CD14-positive monocyte (primary cell): ENCODE measurements around the gene SECTM1. TPM values are rescaled to one million over a fixed set of nuclear protein-coding genes. Genes with fewer than 3 reads are reported as not detected.

ENCODE experiments used
- DNase-seq, 3 donors: peaks; one replicate each; pipeline ENCODE4 v3.0.0-alpha.2; 2011 to 2022
- H2AFZ ChIP-seq: 2 replicates; pipeline ENCODE4 v1.6.0; 2012; ENCODE audit warnings: mild to moderate bottlenecking, low read depth, low read length, inconsistent platforms; ENCODE audit not compliant: insufficient read depth, poor library complexity, severe bottlenecking
- H3K27ac ChIP-seq, 2 donors: 1 replicate in 1 of 2; 2 replicates in 1 of 2; pipeline ENCODE4 v1.5.1; 2012 to 2013; ENCODE audit warnings: low read length in 2 of 2, control low read depth in 1 of 2, inconsistent platforms in 1 of 2, low read depth in 1 of 2, mild to moderate bottlenecking in 1 of 2
- H3K27me3 ChIP-seq, 2 donors: one replicate each; pipeline versions ENCODE4 v1.6.0 to v1.6.1; 2011 to 2013; ENCODE audit warnings: low read length in 2 of 2; ENCODE audit not compliant: control insufficient read depth in 2 of 2, insufficient read depth in 2 of 2
- H3K36me3 ChIP-seq, 2 donors: replicated peaks in 1 of 2; 1 replicate in 1 of 2; 2 replicates in 1 of 2; pipeline versions ENCODE4 v1.5.1 to v1.6.1; 2012 to 2013; ENCODE audit warnings: low read length in 2 of 2, control low read depth in 1 of 2, inconsistent platforms in 1 of 2, mild to moderate bottlenecking in 1 of 2; ENCODE audit not compliant: insufficient read depth in 2 of 2, control insufficient read depth in 1 of 2
- H3K4me1 ChIP-seq, 2 donors: 1 replicate in 1 of 2; 2 replicates in 1 of 2; pipeline versions ENCODE4 v1.5.1 to v1.6.1; 2012 to 2013; ENCODE audit warnings: low read length in 2 of 2, control low read depth in 1 of 2, inconsistent platforms in 1 of 2, mild to moderate bottlenecking in 1 of 2, moderate library complexity in 1 of 2; ENCODE audit not compliant: insufficient read depth in 2 of 2, control insufficient read depth in 1 of 2
- H3K4me2 ChIP-seq: replicated peaks from 2 replicates; pipeline ENCODE3; 2012; ENCODE audit warnings: low read length, moderate library complexity, mild to moderate bottlenecking; ENCODE audit not compliant: poor library complexity, severe bottlenecking; ENCODE audit errors: extremely low read depth
- H3K4me3 ChIP-seq, 3 experiments: fragments of 200-600 bp in 1 of 3; sonication (generic) in 1 of 3; replicated peaks in 1 of 3; 1 replicate in 2 of 3; 2 replicates in 1 of 3; pipeline ENCODE4 v1.5.1; 2011 to 2013; ENCODE audit warnings: low read length in 3 of 3, mild to moderate bottlenecking in 3 of 3, control low read depth in 2 of 3, low read depth in 2 of 3, inconsistent platforms in 1 of 3, moderate library complexity in 1 of 3
- H3K79me2 ChIP-seq: 2 replicates; pipeline ENCODE4 v1.6.0; 2012; ENCODE audit warnings: mild to moderate bottlenecking, control low read depth, inconsistent platforms, low read length, moderate library complexity; ENCODE audit not compliant: insufficient read depth
- H3K9ac ChIP-seq: 2 replicates; pipeline ENCODE4 v1.6.0; 2017; ENCODE audit warnings: low read length, mild to moderate bottlenecking; ENCODE audit not compliant: insufficient read depth, poor library complexity, severe bottlenecking
- H3K9me3 ChIP-seq, 2 donors: replicated peaks in 1 of 2; 1 replicate in 1 of 2; 2 replicates in 1 of 2; pipeline versions ENCODE4 v1.5.1 to v1.6.1; 2012 to 2013; ENCODE audit warnings: low read length in 2 of 2, control low read depth in 1 of 2; ENCODE audit not compliant: control insufficient read depth in 1 of 2, insufficient read depth in 1 of 2
- H4K20me1 ChIP-seq: 2 replicates; pipeline ENCODE4 v1.6.0; 2012; ENCODE audit warnings: mild to moderate bottlenecking, low read length, control low read depth, moderate library complexity; ENCODE audit not compliant: insufficient read depth
- H3K27ac Mint-ChIP-seq, 7 donors: one replicate each; pipeline ENCODE4 v1.8.0; 2020; ENCODE audit warnings: mild to moderate bottlenecking in 7 of 7, mixed read lengths in 7 of 7, moderate library complexity in 6 of 7, inconsistent platforms in 2 of 7
- H3K27me3 Mint-ChIP-seq, 3 donors: one replicate each; pipeline ENCODE4 v1.8.0; 2021 to 2022; ENCODE audit warnings: low read depth in 3 of 3, mild to moderate bottlenecking in 3 of 3, mixed read lengths in 3 of 3, moderate library complexity in 3 of 3, inconsistent platforms in 1 of 3
- H3K36me3 Mint-ChIP-seq, 2 donors: one replicate each; pipeline ENCODE4 v1.8.0; 2020; ENCODE audit warnings: mixed read lengths in 2 of 2, inconsistent platforms in 1 of 2, mild to moderate bottlenecking in 1 of 2
- H3K4me1 Mint-ChIP-seq: one replicate; pipeline ENCODE4 v1.8.0; 2020; ENCODE audit warnings: mild to moderate bottlenecking, mixed read lengths
- H3K4me3 Mint-ChIP-seq, 2 donors: one replicate each; pipeline ENCODE4 v1.8.0; 2020; ENCODE audit warnings: mild to moderate bottlenecking in 2 of 2, mixed read lengths in 2 of 2, moderate library complexity in 1 of 2
- H3K9me3 Mint-ChIP-seq, 7 donors: one replicate each; pipeline ENCODE4 v1.8.0; 2020 to 2022; ENCODE audit warnings: mixed read lengths in 7 of 7, mild to moderate bottlenecking in 6 of 7, moderate library complexity in 6 of 7, inconsistent platforms in 2 of 7
- CTCF ChIP-seq: fragments of 200-600 bp; IDR thresholded peaks from one replicate; pipeline ENCODE4 v1.8.0; 2022; ENCODE audit warnings: antibody characterized with exemption, mild to moderate bottlenecking
- WGBS: methylation state at CpG from one replicate; pipeline ENCODE4 v1.1.5; 2013; ENCODE audit warnings: missing lambda C conversion rate; ENCODE audit not compliant: insufficient coverage; 5-methylcytosine and 5-hydroxymethylcytosine counted together
- intact Hi-C, 2 donors: fragments of 100-400 bp; cut with micrococcal nuclease; formaldehyde crosslinking; loops; one replicate each; pipeline versions ENCODE4 v1.15.0 to v1.15.1; 2023
- polyA plus RNA-seq, 3 donors: library from polyadenylated mRNA; depleted of rRNA in 1 of 3; unstranded in 2 of 3; stranded (reverse) in 1 of 3; fragments of 300-500 nt in 2 of 3; fragments of >200 nt in 1 of 3; fragmentation: Illumina TruSeq in 2 of 3; gene quantifications; 1 replicate in 2 of 3; 2 replicates in 1 of 3; pipeline ENCODE4 v1.2.3, GENCODE V29; 2012 to 2021

The SECTM1 gene
- polyA plus RNA-seq, 3 donors, result 136 to 209 (median 188) TPM

DNA sequence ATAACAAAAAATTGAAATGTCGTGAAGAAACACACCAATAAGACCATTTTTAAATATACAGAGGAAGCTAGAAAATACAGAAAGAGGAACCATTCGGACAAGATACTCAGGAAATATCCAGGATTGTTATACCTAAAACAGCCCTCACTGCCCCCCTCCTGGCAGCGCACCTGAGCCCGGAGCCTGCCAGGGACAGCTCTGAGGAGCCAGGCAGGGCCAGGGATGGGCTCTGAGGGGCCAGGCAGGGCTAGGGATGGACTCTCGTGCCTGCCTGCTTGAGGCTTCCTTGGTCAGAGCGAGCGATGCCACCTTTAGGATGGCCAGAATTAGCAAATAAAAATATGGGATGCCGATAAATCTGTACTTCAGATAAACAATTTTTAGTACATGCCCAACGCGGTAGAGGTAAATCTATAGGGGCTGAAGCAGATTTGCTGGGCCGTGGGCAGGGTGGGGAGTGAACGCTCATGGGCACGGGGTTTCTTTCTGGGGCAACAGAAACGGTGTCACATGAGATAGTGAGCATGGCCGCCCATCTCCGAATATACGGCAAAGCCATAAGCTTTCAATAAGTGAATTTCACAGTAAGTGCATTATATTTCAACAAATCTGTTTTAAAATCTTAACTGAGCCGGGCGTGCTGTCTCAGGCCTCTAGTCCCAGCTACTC lies 41.9 kb downstream of the SECTM1 start:
- H3K36me3 ChIP-seq, result no peaks in the 10 kb centered on the region
- H3K9ac ChIP-seq, result peak overlapping the region; percentile 95
- H2AFZ ChIP-seq, result peak overlapping the region; percentile 79
- Mint-ChIP-seq H3K4me1 (peaks cover 50% of the 10 kb centered on the region), H3K36me3 (no peaks in the 10 kb centered on the region), H3K4me3 (peak overlapping the region; percentile 65 to 76), H3K27me3 (peaks cover 0 to 5% (median 4%) of the 10 kb centered on the region in 3 donors), H3K27ac (peak overlapping the region; percentile 28 to 83 (median 71)), H3K9me3 (peaks cover 0 to 9% (median 0%) of the 10 kb centered on the region in 7 donors)
- H3K4me1 ChIP-seq, result peaks cover 34 to 46% of the 10 kb centered on the region in 2 donors
- H3K4me2 ChIP-seq, result peak overlapping the region; percentile 91
- no peaks in the 10 kb centered on the region for H4K20me1 ChIP-seq
- DNase-seq, result no peak
- intact Hi-C loops, result loop anchor here in 1 of 2 donors (10.0 kb wide), 2 partner anchors 57 to 163 kb away; partner anchors contain the start of genes CYBC1 and NARF
- H3K27ac ChIP-seq, result peak overlapping the region; percentile 85 to 90
- peaks cover 8% of the 10 kb centered on the region for H3K79me2 ChIP-seq
- H3K27me3 ChIP-seq, result no peaks in the 10 kb centered on the region
- H3K9me3 ChIP-seq, result no peaks in the 10 kb centered on the region
- no peak for TF ChIP-seq CTCF
- H3K4me3 ChIP-seq, result peak overlapping the region; percentile 51 to 91 (median 62)
- 70% methylated on average over 15 of the region's 19 CpGs for WGBS

DNA sequence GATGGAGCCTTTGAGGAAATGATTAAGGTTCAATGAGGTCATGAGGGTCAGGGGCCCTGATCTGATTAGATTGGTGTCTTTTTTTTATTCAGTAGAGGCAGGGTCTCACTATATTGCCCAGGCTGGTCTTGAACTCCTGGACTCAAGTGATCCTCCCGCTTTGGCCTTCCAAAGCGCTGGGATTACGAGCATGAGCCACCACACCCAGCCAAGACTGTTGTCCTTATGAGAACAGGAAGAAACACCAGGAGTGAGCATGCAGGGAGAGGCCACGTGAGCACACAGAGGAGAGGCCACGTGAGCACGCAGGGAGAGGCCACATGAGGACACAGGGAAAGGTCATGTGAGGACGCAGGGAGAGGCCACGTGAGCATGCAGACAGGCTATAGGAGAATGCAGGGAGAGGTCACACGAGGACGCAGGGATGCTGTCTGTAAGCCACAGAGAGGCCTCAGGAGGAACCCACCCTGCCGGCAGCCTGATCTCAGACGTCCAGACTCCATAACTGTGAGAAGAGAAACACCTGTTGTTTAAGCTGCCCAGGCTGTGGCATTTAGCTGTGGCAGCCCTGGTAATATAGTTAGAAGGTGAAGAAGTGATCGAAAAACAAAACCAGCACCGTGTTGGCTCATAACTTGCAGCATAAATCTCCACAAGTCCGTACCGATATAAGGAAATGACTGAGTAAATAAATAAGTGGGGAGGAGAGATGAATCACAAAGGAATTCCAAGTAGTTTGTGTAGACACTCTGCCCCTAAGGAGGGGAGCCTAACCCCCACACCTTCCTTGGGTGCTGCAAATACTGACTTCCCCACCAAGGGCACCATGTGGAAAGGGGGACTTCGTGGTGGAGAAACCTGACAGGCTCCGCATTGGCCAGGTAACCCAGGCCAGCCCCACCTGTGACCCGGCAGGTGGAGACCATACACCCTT lies 45.4 kb downstream of the SECTM1 start:
- intact Hi-C loops, result no loop called here
- H3K27me3 Mint-ChIP-seq, result peaks cover 0 to 5% (median 2%) of the 10 kb centered on the region in 3 donors
- no peak overlapping the region for H3K4me3 Mint-ChIP-seq
- H3K79me2 ChIP-seq, result peaks cover 8% of the 10 kb centered on the region
- H3K9me3 Mint-ChIP-seq, result peaks cover 0 to 9% (median 0%) of the 10 kb centered on the region in 7 donors
- H3K9ac ChIP-seq, result no peak overlapping the region
- H3K27ac ChIP-seq, result peak overlapping the region in 1 of 2 donors; percentile 39
- DNase-seq, result peak; percentile 66 to 81 (median 69)
- H3K4me2 ChIP-seq, result no peak overlapping the region
- H3K4me1 ChIP-seq, result peaks cover 30 to 34% of the 10 kb centered on the region in 2 donors
- no peak overlapping the region for H3K4me3 ChIP-seq
- no peaks in the 10 kb centered on the region for H4K20me1 ChIP-seq
- H3K27me3 ChIP-seq, result no peaks in the 10 kb centered on the region
- TF ChIP-seq CTCF, result no peak
- H3K4me1 Mint-ChIP-seq, result peaks cover 29% of the 10 kb centered on the region
- peak overlapping the region; percentile 33 to 92 (median 74) for H3K27ac Mint-ChIP-seq
- WGBS, result 69% methylated on average over 12 of the region's 19 CpGs
- H3K36me3 ChIP-seq, result no peaks in the 10 kb centered on the region
- H3K36me3 Mint-ChIP-seq, result no peaks in the 10 kb centered on the region
- H2AFZ ChIP-seq, result no peak overlapping the region
- no peaks in the 10 kb centered on the region for H3K9me3 ChIP-seq
